HFFc6 (cell line): ENCODE data around the gene DYNLRB1. TPM values are rescaled to one million over a fixed set of nuclear protein-coding genes. Genes with fewer than 3 reads are reported as not detected.
A peak's percentile ranks its signal among the peaks of the same experiment; 100 is the strongest.

Experiments
- DNase-seq: peaks from one replicate; pipeline ENCODE4 v3.0.0-alpha.2; 2018
- H3K27ac Mint-ChIP-seq: 2 replicates; pipeline ENCODE4 v1.8.0; 2020; ENCODE audit warnings: mild to moderate bottlenecking, mixed read lengths
- H3K27me3 Mint-ChIP-seq: 2 replicates; pipeline ENCODE4 v1.8.0; 2021; ENCODE audit warnings: mild to moderate bottlenecking, moderate library complexity, mixed read lengths; ENCODE audit not compliant: insufficient read depth
- H3K36me3 Mint-ChIP-seq: 2 replicates; pipeline ENCODE4 v1.8.0; 2021; ENCODE audit warnings: low read depth, mixed read lengths
- H3K4me1 Mint-ChIP-seq: 2 replicates; pipeline ENCODE4 v1.8.0; 2020; ENCODE audit warnings: low read depth, mixed read lengths
- H3K4me3 Mint-ChIP-seq: 2 replicates; pipeline ENCODE4 v1.8.0; 2020; ENCODE audit warnings: mild to moderate bottlenecking, moderate library complexity, mixed read lengths
- H3K9me3 Mint-ChIP-seq: 2 replicates; pipeline ENCODE4 v1.8.0; 2020; ENCODE audit warnings: mild to moderate bottlenecking, mixed read lengths
- CTCF ChIP-seq: fragments of 200-600 bp; sonication (generic); IDR thresholded peaks from 2 replicates; pipeline ENCODE4 v1.5.0; 2021; ENCODE audit warnings: antibody characterized with exemption, mild to moderate bottlenecking
- total RNA-seq, 6 experiments: library from RNA; stranded (reverse); fragmentation: NEBNext Ultra II Directional; extraction: Animal tissue kit (Norgen Biotek cat#: 25700); gene quantifications; 2 replicates in 1 of 6; 3 replicates in 5 of 6; pipeline ENCODE4 v1.2.3, GENCODE V29; 2021

The DYNLRB1 gene
- total RNA-seq, 6 experiments from 2014 or later: 194 to 277 (median 223) TPM

GRCh38 chr20:34560614-34561013 lies 44.4 kb downstream of the DYNLRB1 start:
- peaks cover 12% of the 10 kb centered on the region for H3K4me1 Mint-ChIP-seq
- H3K4me3 Mint-ChIP-seq: no peak overlapping the region
- no peak overlapping the region for H3K27ac Mint-ChIP-seq
- no peak for TF ChIP-seq CTCF
- no peaks in the 10 kb centered on the region for H3K36me3 Mint-ChIP-seq
- no peak for DNase-seq
- no peaks in the 10 kb centered on the region for H3K9me3 Mint-ChIP-seq
- no peaks in the 10 kb centered on the region; the same call in 1 of the 2 replicates for H3K27me3 Mint-ChIP-seq

- Mint-ChIP-seq H3K27me3 (no peaks in the 10 kb centered on the region; the same call in 1 of the 2 replicates), H3K4me3 (no peak overlapping the region), H3K36me3 (no peaks in the 10 kb centered on the region), H3K27ac (no peak overlapping the region), H3K9me3 (no peaks in the 10 kb centered on the region), H3K4me1 (peaks cover 12% of the 10 kb centered on the region)
- DNase-seq: no peak
- TF ChIP-seq CTCF: no peak
Observed at GRCh38 chr20:34561661-34562060, 45.4 kb downstream of the DYNLRB1 start.

- peaks cover 12% of the 10 kb centered on the region for H3K4me1 Mint-ChIP-seq
- no peak overlapping the region; the same call in 1 of the 2 replicates for H3K27ac Mint-ChIP-seq
Observed at GRCh38 chr20:34562641-34563040, 46.4 kb downstream of the DYNLRB1 start.

GRCh38 chr20:34564833-34565232 lies 48.6 kb downstream of the DYNLRB1 start:
- H3K27me3 Mint-ChIP-seq: peaks cover 4% of the 10 kb centered on the region; the same call in 1 of the 2 replicates
- peaks cover 11% of the 10 kb centered on the region for H3K4me1 Mint-ChIP-seq
- no peaks in the 10 kb centered on the region for H3K9me3 Mint-ChIP-seq
- no peak for TF ChIP-seq CTCF
- H3K36me3 Mint-ChIP-seq: no peaks in the 10 kb centered on the region
- no peak for DNase-seq
- no peak overlapping the region for H3K4me3 Mint-ChIP-seq
- H3K27ac Mint-ChIP-seq: no peak overlapping the region

More at GRCh38 chr20:34562641-34563040, 46.4 kb downstream of the DYNLRB1 start:
- Mint-ChIP-seq H3K27me3 (peaks cover under 1% of the 10 kb centered on the region; the same call in 1 of the 2 replicates), H3K4me3 (no peak overlapping the region), H3K9me3 (no peaks in the 10 kb centered on the region), H3K36me3 (no peaks in the 10 kb centered on the region)
- DNase-seq: no peak
- peak; percentile 69 for TF ChIP-seq CTCF

GRCh38 chr20:34566978-34567891 lies 51.0 kb downstream of the DYNLRB1 start:
- no peaks in the 10 kb centered on the region for H3K36me3 Mint-ChIP-seq
- H3K9me3 Mint-ChIP-seq: no peaks in the 10 kb centered on the region
- H3K4me1 Mint-ChIP-seq: peaks cover 29% of the 10 kb centered on the region
- no peak overlapping the region for H3K4me3 Mint-ChIP-seq
- no peak for TF ChIP-seq CTCF
- no peak overlapping the region for H3K27ac Mint-ChIP-seq
- H3K27me3 Mint-ChIP-seq: peaks cover 4% of the 10 kb centered on the region
- DNase-seq: no peak
